HCT116 (cell line): ENCODE measurements around the gene PGLYRP3. TPM values are rescaled to one million over a fixed set of nuclear protein-coding genes. Genes with fewer than 3 reads are reported as not detected.

ENCODE experiments used
- ATAC-seq: fragments of 200-7000 bp; cut with Tn5 transposase; 2 replicates; pipeline ENCODE4 v1.9.1; 2020; ENCODE audit warnings: mild to moderate bottlenecking, moderate library complexity
- BruUV-seq: library from RNA; stranded (reverse); fragments of 400-500 nt; replicated peaks from 2 replicates; lab custom pipeline; 2021; lab: Mats Ljungman, UMichigan
- CTCF ChIA-PET: fragments of 300-600 bp; sonication (Branson Sonifier 250); formaldehyde crosslinking; loops from one replicate; lab custom pipeline; 2021; ENCODE audit warnings: antibody characterized with exemption; lab: Charles Lee
- POLR2A ChIA-PET: fragments of 300-600, 350-600 bp; sonication (Branson Sonifier 250); formaldehyde crosslinking; loops from one replicate; lab custom pipeline; 2021; ENCODE audit warnings: antibody characterized with exemption; lab: Charles Lee
- RAD21 ChIA-PET, 2 experiments: fragments of 300-600 bp; sonication (Branson Sonifier 250); formaldehyde crosslinking; loops; one replicate each; lab custom pipeline; 2023; ENCODE audit warnings: low total read pairs in 2 of 2; ENCODE audit not compliant: uncharacterized antibody in 2 of 2, unreplicated experiment in 2 of 2, low non-redundant PET in 1 of 2; lab: Charles Lee
- DNase-seq: peaks from one replicate; pipeline ENCODE4 v3.0.0-alpha.2; 2010; ENCODE audit warnings: low read depth, low spot score
- H2AFZ ChIP-seq: fragments of 200-600 bp; shearing (Covaris generic), sonication (generic); 2 replicates; pipeline ENCODE4 v1.6.1; 2017; ENCODE audit warnings: low read depth, mixed run types, mixed read lengths, antibody characterized with exemption, low read length; ENCODE audit not compliant: poor library complexity, severe bottlenecking
- H3K27ac ChIP-seq: 2 replicates; pipeline ENCODE4 v1.5.1; 2012; ENCODE audit warnings: low read depth, low read length
- H3K27me3 ChIP-seq: fragments of 200-600 bp; sonication (generic); 2 replicates; pipeline ENCODE4 v1.6.1; 2016; ENCODE audit warnings: mixed run types, low read length, mixed read lengths; ENCODE audit not compliant: insufficient read depth
- H3K36me3 ChIP-seq, 2 experiments: fragments of 200-500 bp in 1 of 2; fragments of 200-600 bp in 1 of 2; sonication (Bioruptor generic) in 1 of 2; sonication (generic) in 1 of 2; 2 replicates each; pipeline versions ENCODE4 v1.5.1 to v1.6.1; 2014 to 2016; ENCODE audit warnings: low read length in 2 of 2, inconsistent platforms in 1 of 2, mixed read lengths in 1 of 2, mixed run types in 1 of 2; ENCODE audit not compliant: insufficient read depth in 2 of 2, control insufficient read depth in 1 of 2
- H3K4me1 ChIP-seq, 2 experiments: fragments of 200-600 bp in 1 of 2; sonication (generic) in 1 of 2; 2 replicates each; pipeline versions ENCODE4 v1.5.1 to v1.6.1; 2012 to 2017; ENCODE audit warnings: low read length in 2 of 2, inconsistent platforms in 1 of 2, mild to moderate bottlenecking in 1 of 2, mixed read lengths in 1 of 2, mixed run types in 1 of 2, moderate library complexity in 1 of 2; ENCODE audit not compliant: insufficient read depth in 2 of 2, control insufficient read depth in 1 of 2
- H3K4me2 ChIP-seq: fragments of 200-600 bp; sonication (generic); 2 replicates; pipeline ENCODE4 v1.6.1; 2017; ENCODE audit warnings: mixed run types, low read length, mixed read lengths
- H3K4me3 ChIP-seq, 2 experiments: fragments of 200-600 bp in 1 of 2; sonication (generic) in 1 of 2; replicated peaks in 1 of 2; 2 replicates each; pipeline ENCODE4 v1.5.1; 2011 to 2016; ENCODE audit warnings: low read length in 2 of 2, control low read depth in 1 of 2, low read depth in 1 of 2, mild to moderate bottlenecking in 1 of 2, mixed read lengths in 1 of 2, mixed run types in 1 of 2
- H3K79me2 ChIP-seq: fragments of 200-600 bp; sonication (generic); 2 replicates; pipeline ENCODE4 v1.6.1; 2017; ENCODE audit warnings: mild to moderate bottlenecking, mixed run types, low read length, moderate library complexity, mixed read lengths; ENCODE audit not compliant: insufficient read depth
- H3K9ac ChIP-seq: fragments of 200-600 bp; sonication (generic); 2 replicates; pipeline ENCODE4 v1.6.1; 2016; ENCODE audit warnings: low read length, mixed read lengths
- H3K9me2 ChIP-seq: fragments of 200-600 bp; sonication (generic), shearing (Covaris generic); 2 replicates; pipeline ENCODE4 v1.6.1; 2017; ENCODE audit warnings: mixed run types, mild to moderate bottlenecking, moderate library complexity; ENCODE audit not compliant: insufficient read depth
- H3K9me3 ChIP-seq, 2 experiments: fragments of 200-500 bp in 1 of 2; fragments of 200-600 bp in 1 of 2; sonication (Bioruptor generic) in 1 of 2; sonication (generic) in 1 of 2; 2 replicates each; pipeline ENCODE4 v1.6.1; 2014 to 2017; ENCODE audit warnings: low read length in 2 of 2, mixed read lengths in 2 of 2, inconsistent platforms in 1 of 2, low read depth in 1 of 2, mild to moderate bottlenecking in 1 of 2, mixed run types in 1 of 2, moderate library complexity in 1 of 2; ENCODE audit not compliant: control insufficient read depth in 1 of 2, insufficient read depth in 1 of 2
- H4K20me1 ChIP-seq: fragments of 200-600 bp; sonication (generic), shearing (Covaris generic); 2 replicates; pipeline ENCODE4 v1.6.1; 2017; ENCODE audit warnings: mixed run types, mild to moderate bottlenecking, moderate library complexity; ENCODE audit not compliant: insufficient read depth
- CEBPB ChIP-seq: IDR thresholded peaks from 2 replicates; pipeline ENCODE4 v1.6.1; 2012; ENCODE audit warnings: low read depth
- EZH2phosphoT487 ChIP-seq: fragments of 200-600 bp; IDR thresholded peaks from 2 replicates; pipeline ENCODE4 v1.6.1; 2018; ENCODE audit warnings: antibody characterized with exemption, borderline replicate concordance
- FOSL1 ChIP-seq: IDR thresholded peaks from 2 replicates; pipeline ENCODE4 v1.6.1; 2012; ENCODE audit warnings: low read depth
- JUND ChIP-seq: IDR thresholded peaks from 2 replicates; pipeline ENCODE4 v1.6.1; 2012
- SP1 ChIP-seq: IDR thresholded peaks from 2 replicates; pipeline ENCODE4 v1.6.1; 2012; ENCODE audit warnings: low read depth
- TCF7L2 ChIP-seq: IDR thresholded peaks from 2 replicates; pipeline ENCODE4 v1.7.0; 2011; ENCODE audit warnings: borderline replicate concordance, inconsistent platforms; ENCODE audit not compliant: insufficient read depth, insufficient read length; ENCODE audit errors: extremely low read depth
- YY1 ChIP-seq: IDR thresholded peaks from 2 replicates; pipeline ENCODE4 v1.6.1; 2011; ENCODE audit warnings: low read length, low read depth, moderate library complexity, mild to moderate bottlenecking; ENCODE audit not compliant: insufficient replicate concordance; ENCODE audit errors: extremely low read depth
- ZFX ChIP-seq: fragments of 450-650 bp; IDR thresholded peaks from 2 replicates; pipeline ENCODE4 v1.6.1; 2017
- intact Hi-C: fragments of 100-400 bp; cut with micrococcal nuclease; formaldehyde crosslinking; loops from 2 replicates; pipeline ENCODE4 v1.10.0; 2022
- total RNA-seq: library from RNA; stranded (reverse); gene quantifications from one replicate; pipeline ENCODE4 v1.2.1, GENCODE V29; 2021; ENCODE audit not compliant: unreplicated experiment
- TF ChIP-seq, protein P1 (sequence below): IDR thresholded peaks from 2 replicates; pipeline ENCODE4 v1.6.1; 2012
- TF ChIP-seq, protein P2 (sequence below): IDR thresholded peaks from 2 replicates; pipeline ENCODE4 v1.6.1; 2012; ENCODE audit warnings: low read depth

Gene PGLYRP3
- total RNA-seq, 1 experiment from 2014 or later = not detected

DNA sequence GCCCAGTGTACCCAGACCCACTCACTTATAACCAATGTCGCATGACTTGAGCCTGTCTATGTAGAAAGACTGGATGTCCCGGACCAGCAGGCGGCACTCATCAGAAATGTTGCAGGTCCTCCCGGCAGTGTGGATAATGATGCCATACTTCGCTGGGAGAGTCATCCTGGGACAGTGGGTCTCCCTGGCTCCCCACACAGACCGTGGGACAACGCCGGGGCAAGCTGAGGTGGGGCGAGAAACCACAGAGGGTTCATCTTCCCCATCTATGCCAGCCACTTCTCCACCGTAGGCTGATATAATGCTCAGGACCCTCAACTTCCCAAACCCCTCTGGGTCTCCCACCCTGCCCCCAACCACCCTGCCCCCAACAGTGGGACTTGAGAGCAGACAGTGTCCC is 27.6 kb upstream of the PGLYRP3 start:
- BruUV-seq = no TSS peak
- no peak overlapping the region for H3K4me3 ChIP-seq
- CTCF ChIA-PET = no interaction called here

DNA sequence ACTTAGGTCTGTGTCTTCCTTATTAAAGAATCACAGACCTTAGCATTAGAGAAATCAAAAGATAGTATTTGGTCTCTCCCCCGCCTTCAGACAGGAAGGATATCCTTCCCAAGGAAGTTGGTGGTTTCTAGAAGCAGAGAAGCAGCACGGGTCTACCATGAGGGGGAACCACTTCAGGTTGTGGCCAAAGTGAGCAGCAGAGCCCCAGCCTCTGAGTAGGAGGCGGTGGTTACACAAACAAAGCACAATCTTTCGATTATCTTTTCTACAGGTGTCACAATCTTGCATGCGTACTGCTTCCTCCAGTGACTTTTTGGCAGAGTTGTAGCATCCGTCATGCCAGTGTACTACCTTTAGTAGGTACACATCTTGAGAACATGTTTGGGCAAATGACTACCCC is 27.1 kb upstream of the PGLYRP3 start:
- Histone ChIP-seq H3K9me2 (no peaks in the 10 kb centered on the region), H4K20me1 (no peaks in the 10 kb centered on the region), H3K9me3 (no peaks in the 10 kb centered on the region), H3K27ac (no peak overlapping the region), H3K4me2 (no peak overlapping the region), H3K36me3 (no peaks in the 10 kb centered on the region), H3K9ac (no peak overlapping the region), H3K27me3 (peaks cover 27% of the 10 kb centered on the region), H2AFZ (no peak overlapping the region), H3K4me3 (no peak overlapping the region), H3K79me2 (no peaks in the 10 kb centered on the region), H3K4me1 (no peaks in the 10 kb centered on the region)
- CTCF ChIA-PET = no interaction called here
- intact Hi-C loops = no loop called here
- RAD21 ChIA-PET = no interaction called here
- POLR2A ChIA-PET = no interaction called here
- DNase-seq (no peak), ATAC-seq (no peak)
- no TSS peak for BruUV-seq
- TF ChIP-seq EZH2phosphoT487 = no peak
- TF ChIP-seq ZFX = no peak
- TF ChIP-seq CEBPB = no peak
- no peak for TF ChIP-seq TCF7L2
- no peak for TF ChIP-seq JUND
- no peak for TF ChIP-seq YY1
- TF ChIP-seq, protein P1, sequence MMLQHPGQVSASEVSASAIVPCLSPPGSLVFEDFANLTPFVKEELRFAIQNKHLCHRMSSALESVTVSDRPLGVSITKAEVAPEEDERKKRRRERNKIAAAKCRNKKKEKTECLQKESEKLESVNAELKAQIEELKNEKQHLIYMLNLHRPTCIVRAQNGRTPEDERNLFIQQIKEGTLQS = no peak
- TF ChIP-seq, protein P2, sequence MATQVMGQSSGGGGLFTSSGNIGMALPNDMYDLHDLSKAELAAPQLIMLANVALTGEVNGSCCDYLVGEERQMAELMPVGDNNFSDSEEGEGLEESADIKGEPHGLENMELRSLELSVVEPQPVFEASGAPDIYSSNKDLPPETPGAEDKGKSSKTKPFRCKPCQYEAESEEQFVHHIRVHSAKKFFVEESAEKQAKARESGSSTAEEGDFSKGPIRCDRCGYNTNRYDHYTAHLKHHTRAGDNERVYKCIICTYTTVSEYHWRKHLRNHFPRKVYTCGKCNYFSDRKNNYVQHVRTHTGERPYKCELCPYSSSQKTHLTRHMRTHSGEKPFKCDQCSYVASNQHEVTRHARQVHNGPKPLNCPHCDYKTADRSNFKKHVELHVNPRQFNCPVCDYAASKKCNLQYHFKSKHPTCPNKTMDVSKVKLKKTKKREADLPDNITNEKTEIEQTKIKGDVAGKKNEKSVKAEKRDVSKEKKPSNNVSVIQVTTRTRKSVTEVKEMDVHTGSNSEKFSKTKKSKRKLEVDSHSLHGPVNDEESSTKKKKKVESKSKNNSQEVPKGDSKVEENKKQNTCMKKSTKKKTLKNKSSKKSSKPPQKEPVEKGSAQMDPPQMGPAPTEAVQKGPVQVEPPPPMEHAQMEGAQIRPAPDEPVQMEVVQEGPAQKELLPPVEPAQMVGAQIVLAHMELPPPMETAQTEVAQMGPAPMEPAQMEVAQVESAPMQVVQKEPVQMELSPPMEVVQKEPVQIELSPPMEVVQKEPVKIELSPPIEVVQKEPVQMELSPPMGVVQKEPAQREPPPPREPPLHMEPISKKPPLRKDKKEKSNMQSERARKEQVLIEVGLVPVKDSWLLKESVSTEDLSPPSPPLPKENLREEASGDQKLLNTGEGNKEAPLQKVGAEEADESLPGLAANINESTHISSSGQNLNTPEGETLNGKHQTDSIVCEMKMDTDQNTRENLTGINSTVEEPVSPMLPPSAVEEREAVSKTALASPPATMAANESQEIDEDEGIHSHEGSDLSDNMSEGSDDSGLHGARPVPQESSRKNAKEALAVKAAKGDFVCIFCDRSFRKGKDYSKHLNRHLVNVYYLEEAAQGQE = no peak
- TF ChIP-seq SP1 = no peak

More for the DNA sequence above, 27.6 kb upstream of the PGLYRP3 start:
- Histone ChIP-seq H4K20me1 (no peaks in the 10 kb centered on the region), H3K9ac (no peak overlapping the region), H3K27me3 (peaks cover 27% of the 10 kb centered on the region), H2AFZ (no peak overlapping the region), H3K27ac (no peak overlapping the region), H3K36me3 (no peaks in the 10 kb centered on the region), H3K79me2 (no peaks in the 10 kb centered on the region), H3K9me3 (no peaks in the 10 kb centered on the region), H3K9me2 (no peaks in the 10 kb centered on the region)
- RAD21 ChIA-PET = no interaction called here
- ATAC-seq = no peak
- DNase-seq = no peak
- TF ChIP-seq FOSL1 (no peak), CEBPB (no peak)
- TF ChIP-seq, protein P2 = no peak
- TF ChIP-seq, protein P1 = no peak
- TF ChIP-seq, all 23 proteins: peak for 0
- Histone ChIP-seq H3K4me2 (no peak overlapping the region), H3K4me1 (no peaks in the 10 kb centered on the region)
- POLR2A ChIA-PET = no interaction called here
- intact Hi-C loops = no loop called here
